ENCODE data around the gene PADI3. TPM values are rescaled to one million over a fixed set of nuclear protein-coding genes. Genes with fewer than 3 reads are reported as not detected.

Gene PADI3
- total and polyA plus RNA-seq, 2 of the 8 experiments (the other 6 are each of a cell fraction or from before 2014, with no cell fraction given), result 0.37 to 0.94 TPM

- H3K4me3 ChIP-seq (ENCODE audit: extremely low read depth in 1 of 4, insufficient read depth in 2 of 4, low read depth in 3 of 4, low read length in 4 of 4), result no peak overlapping the region
- no peak overlapping the region for H3K27ac ChIP-seq (ENCODE audit: low read depth, low read length)
- H2BK20ac ChIP-seq (ENCODE audit: low read length), result no peak overlapping the region
- H3K23me2 ChIP-seq (ENCODE audit: low read depth, low read length), result no peaks in the 10 kb centered on the region
- no peaks in the 10 kb centered on the region for H3K79me1 ChIP-seq (ENCODE audit: low read depth, low read length)
- no peak overlapping the region for H3K23ac ChIP-seq (ENCODE audit: insufficient read length)
- H4K91ac ChIP-seq (replicated peaks; ENCODE audit: insufficient read length, low read length), result no peak overlapping the region
- no peaks in the 10 kb centered on the region for H3K36me3 ChIP-seq (ENCODE audit: control insufficient read depth in 2 of 4, insufficient read depth in 4 of 4, low read length in 3 of 4)
- no peak overlapping the region for H3K14ac ChIP-seq (ENCODE audit: insufficient read length)
- no peak overlapping the region for H4K5ac ChIP-seq (ENCODE audit: insufficient read length, low read depth, low read length)
- H4K8ac ChIP-seq (ENCODE audit: extremely low read depth, insufficient read depth, low read length), result no peak overlapping the region
- no peak overlapping the region for H2BK15ac ChIP-seq (ENCODE audit: low read length)
- no peak overlapping the region for H2BK5ac ChIP-seq (ENCODE audit: low read depth, low read length)
- CTCF ChIA-PET (ENCODE audit: partially characterized antibody), result no interaction called here
- H2BK120ac ChIP-seq (replicated peaks; ENCODE audit: low read depth, low read length), result no peak overlapping the region
- H3K4me2 ChIP-seq (ENCODE audit: insufficient read depth in 1 of 2, low read depth in 2 of 2, low read length in 2 of 2), result no peak overlapping the region
- H3K4ac ChIP-seq (replicated peaks; ENCODE audit: insufficient read length, low read depth, low read length), result no peak overlapping the region
- no peak overlapping the region for H3K18ac ChIP-seq (ENCODE audit: extremely low read depth, low read length)
- no peaks in the 10 kb centered on the region for H3K79me2 ChIP-seq (ENCODE audit: control insufficient read depth in 1 of 2, insufficient read depth in 2 of 2, low read length in 2 of 2)
- WGBS, 2 experiments (ENCODE audit: extremely low coverage in 1 of 2, insufficient coverage in 1 of 2, insufficient read length in 1 of 2, insufficient replicate concordance in 2 of 2, low coverage in 1 of 2, low lambda C conversion rate in 2 of 2, missing lambda C conversion rate in 1 of 2), result 92% methylated on average over 3 of the region's 3 CpGs; no CpG with 5 or more reads in 1 of the 2 experiments
- H2AK5ac ChIP-seq (ENCODE audit: low read depth, low read length), result no peak overlapping the region
- H3K4me1 ChIP-seq (replicated peaks in 1 of 4; ENCODE audit: control insufficient read depth in 3 of 4, insufficient read depth in 4 of 4, low read length in 3 of 4), result no peaks in the 10 kb centered on the region
- FAIRE-seq (no peak), DNase-seq (ENCODE audit: low read depth in 1 of 2, low spot score in 2 of 2) (no peak)
- H3K9me3 ChIP-seq (ENCODE audit: insufficient read depth in 2 of 2, low read depth in 1 of 2, low read length in 1 of 2), result no peaks in the 10 kb centered on the region
- no peak overlapping the region for H2AFZ ChIP-seq (ENCODE audit: low read length)
- POLR2A ChIA-PET (ENCODE audit: partially characterized antibody), result interaction anchor here (1.2 kb wide), 1 partner anchor 43 kb away, joined by 4 read pairs; no protein-coding TSS in a partner anchor
- no peaks in the 10 kb centered on the region for H3K27me3 ChIP-seq (replicated peaks in 1 of 4; ENCODE audit: control insufficient read depth in 3 of 4, extremely low read depth in 1 of 4, insufficient read depth in 3 of 4, low read length in 3 of 4)
- no peaks in the 10 kb centered on the region for H4K20me1 ChIP-seq (replicated peaks in 1 of 2; ENCODE audit: control insufficient read depth in 1 of 2, insufficient read depth in 2 of 2, low read length in 2 of 2)
- no peak overlapping the region for H2BK12ac ChIP-seq (ENCODE audit: low read depth, low read length)
- H3K9ac ChIP-seq (replicated peaks in 1 of 4; ENCODE audit: extremely low read depth in 1 of 4, low read depth in 3 of 4, low read length in 3 of 4), result no peak overlapping the region
- no peak overlapping the region for H3K56ac ChIP-seq (replicated peaks; ENCODE audit: insufficient read length, low read depth, low read length)
- TF ChIP-seq ATF2 (IDR thresholded peaks at IDR 0.05; ENCODE audit: low read length), result no peak
- no peak for TF ChIP-seq BACH1 (IDR thresholded peaks at IDR 0.05; ENCODE audit: low read length)
- TF ChIP-seq HDAC6 (IDR thresholded peaks at IDR 0.05; ENCODE audit: low read depth, low read length), result no peak
- TF ChIP-seq RFX5 (IDR thresholded peaks at IDR 0.05; ENCODE audit: borderline replicate concordance, low read depth, low read length), result no peak
- no peak for TF ChIP-seq SP1 (IDR thresholded peaks at IDR 0.05; ENCODE audit: low read depth, low read length)
Measured at GRCh38 chr1:17290553-17290952, 41.7 kb downstream of the PADI3 start.

All from H1 (cell line).